Vagina (tissue), 2 donors: ENCODE results near the gene KLF3. TPM values are rescaled to one million over a fixed set of nuclear protein-coding genes. Genes with fewer than 3 reads are reported as not detected.

Source experiments
- DNase-seq, 2 donors: peaks; one replicate each; pipeline ENCODE4 v3.0.0-alpha.2; 2017; ENCODE audit errors: extremely low spot score in 2 of 2
- H3K27ac ChIP-seq: fragments of 200-600 bp; sonication (generic); one replicate; pipeline ENCODE4 v1.5.1; 2019
- H3K27me3 ChIP-seq: fragments of 200-600 bp; sonication (generic); one replicate; pipeline ENCODE4 v1.5.1; 2019
- H3K36me3 ChIP-seq, 2 donors: fragments of 200-600 bp; sonication (generic); one replicate each; pipeline ENCODE4 v1.5.1; 2017 to 2019
- H3K4me1 ChIP-seq: fragments of 200-600 bp; sonication (generic); one replicate; pipeline ENCODE4 v1.5.1; 2019
- H3K4me3 ChIP-seq, 2 donors: fragments of 200-600 bp; sonication (generic); 1 replicate in 1 of 2; 2 replicates in 1 of 2; pipeline ENCODE4 v1.5.1; 2016 to 2019
- H3K9me3 ChIP-seq: fragments of 200-600 bp; sonication (generic); one replicate; pipeline ENCODE4 v1.5.1; 2019
- POLR2A ChIP-seq, 2 donors: fragments of 450-650 bp; IDR thresholded peaks; one replicate each; pipeline ENCODE4 v1.6.1; 2017; ENCODE audit warnings: antibody characterized with exemption in 2 of 2, mild to moderate bottlenecking in 2 of 2, moderate library complexity in 2 of 2
- POLR2AphosphoS5 ChIP-seq, 2 donors: sonication (generic); formaldehyde crosslinking; IDR thresholded peaks; one replicate each; pipeline ENCODE4 v1.9.0; 2017; ENCODE audit warnings: antibody characterized with exemption in 2 of 2, mild to moderate bottlenecking in 2 of 2, low read depth in 1 of 2; ENCODE audit not compliant: insufficient read depth in 1 of 2
- intact Hi-C: fragments of 100-400 bp; cut with DNase I; formaldehyde crosslinking; loops from one replicate; pipeline ENCODE4 v1.15.1; 2023
- total RNA-seq: library from RNA; depleted of rRNA; stranded (reverse); fragments of >200 nt; gene quantifications from one replicate; pipeline ENCODE4 v1.2.3, GENCODE V29; 2016
- TF ChIP-seq, protein P1 (sequence below), 3 experiments: fragments of 450-650 bp in 2 of 3; fragments of 200-600 bp in 1 of 3; sonication (generic) in 1 of 3; IDR thresholded peaks; one replicate each; pipeline ENCODE4 v1.5.1; 2017 to 2019; ENCODE audit warnings: antibody characterized with exemption in 3 of 3, mild to moderate bottlenecking in 2 of 3, moderate library complexity in 2 of 3

Gene KLF3
- total RNA-seq, 1 donor from 2014 or later = 85.4 TPM

DNA sequence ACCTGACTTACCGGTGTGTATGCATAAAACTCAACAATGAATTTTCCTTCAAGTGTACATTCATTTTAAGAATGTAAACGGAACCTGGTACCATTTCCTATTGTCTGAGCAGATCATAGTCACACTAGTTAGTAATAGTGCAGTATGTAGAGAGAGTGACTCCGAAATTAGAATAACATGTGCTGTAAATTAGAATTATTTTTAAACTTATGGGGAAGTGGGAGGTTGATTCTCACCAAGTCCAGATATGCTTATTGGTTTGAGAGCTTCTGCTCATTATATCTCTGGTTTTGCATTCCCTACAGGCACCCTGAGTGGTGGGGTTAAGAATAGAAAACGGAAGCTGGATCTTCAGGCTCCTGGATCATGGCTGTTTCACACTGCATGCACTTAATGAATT, 39.6 kb downstream of the KLF3 start:
- Histone ChIP-seq H3K4me3 (no peak overlapping the region), H3K27ac (no peak overlapping the region), H3K27me3 (no peaks in the 10 kb centered on the region), H3K9me3 (no peaks in the 10 kb centered on the region), H3K4me1 (no peaks in the 10 kb centered on the region), H3K36me3 (no peaks in the 10 kb centered on the region)
- no peak for DNase-seq
- intact Hi-C loops = no loop called here
- no peak for TF ChIP-seq POLR2A (IDR thresholded peaks at IDR 0.05)

DNA sequence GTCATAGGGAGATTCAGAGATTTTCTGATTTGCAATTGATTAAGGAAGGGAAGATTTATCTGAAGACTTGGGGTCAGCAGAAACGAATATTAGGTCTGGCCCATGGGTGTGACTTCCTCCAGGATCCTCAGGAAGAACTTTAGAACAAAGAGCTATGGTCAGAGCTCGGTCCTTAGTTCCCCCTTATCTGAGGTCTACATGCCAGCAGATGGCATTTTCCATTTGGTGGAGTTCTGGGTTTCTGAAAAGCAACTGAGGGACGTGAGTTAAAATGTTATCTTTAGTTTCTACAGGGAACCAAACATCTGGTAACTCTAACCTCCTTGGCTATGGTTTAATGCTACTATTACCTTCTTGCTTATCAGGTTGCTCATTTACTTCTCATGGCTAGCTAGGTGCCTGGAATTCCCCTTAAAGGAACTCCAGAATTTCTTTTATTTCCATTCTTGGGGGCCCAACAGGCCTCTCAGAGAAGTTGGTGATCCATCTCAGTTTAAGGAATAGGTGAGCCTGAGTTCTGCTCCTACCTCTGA, 40.7 kb downstream of the KLF3 start:
- Histone ChIP-seq H3K4me1 (no peaks in the 10 kb centered on the region), H3K4me3 (no peak overlapping the region), H3K9me3 (no peaks in the 10 kb centered on the region), H3K27me3 (no peaks in the 10 kb centered on the region), H3K36me3 (no peaks in the 10 kb centered on the region), H3K27ac (no peak overlapping the region)
- no peak for TF ChIP-seq POLR2AphosphoS5 (IDR thresholded peaks at IDR 0.05; ENCODE audit: insufficient read depth in 1 of 2, low read depth in 1 of 2)
- TF ChIP-seq POLR2A (IDR thresholded peaks at IDR 0.05) = no peak
- TF ChIP-seq, protein P1, sequence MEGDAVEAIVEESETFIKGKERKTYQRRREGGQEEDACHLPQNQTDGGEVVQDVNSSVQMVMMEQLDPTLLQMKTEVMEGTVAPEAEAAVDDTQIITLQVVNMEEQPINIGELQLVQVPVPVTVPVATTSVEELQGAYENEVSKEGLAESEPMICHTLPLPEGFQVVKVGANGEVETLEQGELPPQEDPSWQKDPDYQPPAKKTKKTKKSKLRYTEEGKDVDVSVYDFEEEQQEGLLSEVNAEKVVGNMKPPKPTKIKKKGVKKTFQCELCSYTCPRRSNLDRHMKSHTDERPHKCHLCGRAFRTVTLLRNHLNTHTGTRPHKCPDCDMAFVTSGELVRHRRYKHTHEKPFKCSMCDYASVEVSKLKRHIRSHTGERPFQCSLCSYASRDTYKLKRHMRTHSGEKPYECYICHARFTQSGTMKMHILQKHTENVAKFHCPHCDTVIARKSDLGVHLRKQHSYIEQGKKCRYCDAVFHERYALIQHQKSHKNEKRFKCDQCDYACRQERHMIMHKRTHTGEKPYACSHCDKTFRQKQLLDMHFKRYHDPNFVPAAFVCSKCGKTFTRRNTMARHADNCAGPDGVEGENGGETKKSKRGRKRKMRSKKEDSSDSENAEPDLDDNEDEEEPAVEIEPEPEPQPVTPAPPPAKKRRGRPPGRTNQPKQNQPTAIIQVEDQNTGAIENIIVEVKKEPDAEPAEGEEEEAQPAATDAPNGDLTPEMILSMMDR (IDR thresholded peaks at IDR 0.05) = no peak
- intact Hi-C loops = no loop called here
- DNase-seq = no peak

DNA sequence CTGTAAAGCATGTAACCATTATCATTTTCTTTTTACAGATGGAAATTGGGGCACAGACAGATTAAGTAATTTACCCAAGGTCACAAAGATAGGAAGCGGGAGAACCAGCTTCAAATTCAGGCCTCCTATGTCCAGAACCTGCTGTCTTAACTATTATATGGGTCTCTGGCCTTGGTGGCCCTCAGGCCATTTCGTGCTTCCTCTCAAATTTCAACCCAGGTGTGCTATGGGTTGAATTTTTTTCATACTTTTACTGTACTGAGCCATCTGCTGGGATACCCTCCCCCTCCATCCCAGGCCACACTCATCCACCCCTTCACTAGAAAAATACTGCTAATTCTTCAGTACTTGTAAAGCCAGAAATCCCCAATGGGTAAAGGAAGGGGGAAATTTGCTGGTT, 42.3 kb downstream of the KLF3 start:
- Histone ChIP-seq H3K27ac (no peak overlapping the region), H3K9me3 (no peaks in the 10 kb centered on the region), H3K27me3 (no peaks in the 10 kb centered on the region), H3K36me3 (no peaks in the 10 kb centered on the region), H3K4me1 (no peaks in the 10 kb centered on the region), H3K4me3 (no peak overlapping the region)
- DNase-seq = no peak
- intact Hi-C loops = no loop called here
- TF ChIP-seq POLR2AphosphoS5 (IDR thresholded peaks at IDR 0.05; ENCODE audit: insufficient read depth in 1 of 2, low read depth in 1 of 2) (no peak), POLR2A (IDR thresholded peaks at IDR 0.05) (no peak)
- TF ChIP-seq, protein P1 (IDR thresholded peaks at IDR 0.05) = no peak

DNA sequence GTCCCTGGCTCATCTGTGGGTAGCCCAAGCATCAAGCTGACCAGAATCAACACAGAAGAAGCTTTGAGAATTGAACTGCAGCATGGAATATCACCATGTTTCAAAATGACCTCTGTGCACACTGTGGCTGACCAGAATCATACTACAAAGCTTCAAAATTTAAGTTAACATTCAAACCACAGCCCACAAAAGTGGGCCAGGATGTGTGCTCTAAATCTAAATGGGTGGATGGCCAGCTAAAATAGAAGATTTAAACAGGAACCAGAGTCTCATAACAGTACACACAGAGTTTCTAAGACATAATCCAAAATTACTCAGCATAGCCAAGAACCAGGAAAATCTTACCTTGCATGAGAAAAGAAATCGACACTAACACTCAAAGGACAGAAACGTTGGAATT, 46.1 kb downstream of the KLF3 start:
- TF ChIP-seq POLR2A (IDR thresholded peaks at IDR 0.05) (no peak), POLR2AphosphoS5 (IDR thresholded peaks at IDR 0.05; ENCODE audit: insufficient read depth in 1 of 2, low read depth in 1 of 2) (no peak)
- TF ChIP-seq, protein P1 (IDR thresholded peaks at IDR 0.05) = no peak
- no peaks in the 10 kb centered on the region for H3K4me1 ChIP-seq
- no peak overlapping the region for H3K4me3 ChIP-seq
- H3K27ac ChIP-seq = no peak overlapping the region
- H3K9me3 ChIP-seq = no peaks in the 10 kb centered on the region
- no peaks in the 10 kb centered on the region for H3K27me3 ChIP-seq
- intact Hi-C loops = no loop called here
- no peaks in the 10 kb centered on the region for H3K36me3 ChIP-seq
- no peak for DNase-seq

DNA sequence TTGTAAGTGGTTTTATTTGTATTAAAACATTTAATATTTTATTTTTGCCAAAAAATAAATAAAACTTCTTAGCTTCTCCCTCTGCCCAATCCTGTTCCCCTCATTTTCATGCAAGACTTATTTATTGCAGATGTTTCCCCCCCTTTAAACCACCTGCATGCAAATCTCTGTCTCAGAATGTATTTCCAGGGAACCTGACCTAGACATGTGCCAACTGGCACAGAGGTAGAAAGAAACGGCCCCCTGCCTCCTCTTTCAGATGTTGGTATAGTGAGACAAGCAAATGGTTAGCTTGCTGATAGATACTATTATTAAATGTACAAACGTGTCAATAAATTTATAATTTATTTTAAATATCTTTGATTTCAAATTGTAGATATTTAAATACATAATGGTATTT, 47.1 kb downstream of the KLF3 start:
- Histone ChIP-seq H3K27me3 (no peaks in the 10 kb centered on the region), H3K4me1 (no peaks in the 10 kb centered on the region), H3K27ac (no peak overlapping the region), H3K36me3 (no peaks in the 10 kb centered on the region), H3K9me3 (no peaks in the 10 kb centered on the region), H3K4me3 (no peak overlapping the region)
- TF ChIP-seq POLR2A (IDR thresholded peaks at IDR 0.05) (no peak), POLR2AphosphoS5 (IDR thresholded peaks at IDR 0.05; ENCODE audit: insufficient read depth in 1 of 2, low read depth in 1 of 2) (no peak)
- TF ChIP-seq, protein P1 (IDR thresholded peaks at IDR 0.05) = no peak
- DNase-seq = no peak
- intact Hi-C loops = no loop called here
